Suprapubic skin (tissue), 3 donors: Measurements from ENCODE around the gene YKT6.

ENCODE experiments used
- EP300 ChIP-seq: sonication (generic); formaldehyde crosslinking; IDR thresholded peaks from one replicate; pipeline ENCODE4 v1.6.1; 2017; ENCODE audit warnings: antibody characterized with exemption
- POLR2A ChIP-seq, 2 donors: fragments of 450-650 bp; IDR thresholded peaks; one replicate each; pipeline ENCODE4 v1.6.1; 2017; ENCODE audit warnings: antibody characterized with exemption in 2 of 2, mild to moderate bottlenecking in 2 of 2, moderate library complexity in 2 of 2
- TF ChIP-seq, protein P1 (sequence below), 2 donors: fragments of 200-600 bp in 1 of 2; fragments of 450-650 bp in 1 of 2; sonication (generic) in 1 of 2; IDR thresholded peaks; one replicate each; pipeline ENCODE4 v1.5.1; 2016 to 2019; ENCODE audit warnings: antibody characterized with exemption in 2 of 2, mild to moderate bottlenecking in 1 of 2, moderate library complexity in 1 of 2

DNA sequence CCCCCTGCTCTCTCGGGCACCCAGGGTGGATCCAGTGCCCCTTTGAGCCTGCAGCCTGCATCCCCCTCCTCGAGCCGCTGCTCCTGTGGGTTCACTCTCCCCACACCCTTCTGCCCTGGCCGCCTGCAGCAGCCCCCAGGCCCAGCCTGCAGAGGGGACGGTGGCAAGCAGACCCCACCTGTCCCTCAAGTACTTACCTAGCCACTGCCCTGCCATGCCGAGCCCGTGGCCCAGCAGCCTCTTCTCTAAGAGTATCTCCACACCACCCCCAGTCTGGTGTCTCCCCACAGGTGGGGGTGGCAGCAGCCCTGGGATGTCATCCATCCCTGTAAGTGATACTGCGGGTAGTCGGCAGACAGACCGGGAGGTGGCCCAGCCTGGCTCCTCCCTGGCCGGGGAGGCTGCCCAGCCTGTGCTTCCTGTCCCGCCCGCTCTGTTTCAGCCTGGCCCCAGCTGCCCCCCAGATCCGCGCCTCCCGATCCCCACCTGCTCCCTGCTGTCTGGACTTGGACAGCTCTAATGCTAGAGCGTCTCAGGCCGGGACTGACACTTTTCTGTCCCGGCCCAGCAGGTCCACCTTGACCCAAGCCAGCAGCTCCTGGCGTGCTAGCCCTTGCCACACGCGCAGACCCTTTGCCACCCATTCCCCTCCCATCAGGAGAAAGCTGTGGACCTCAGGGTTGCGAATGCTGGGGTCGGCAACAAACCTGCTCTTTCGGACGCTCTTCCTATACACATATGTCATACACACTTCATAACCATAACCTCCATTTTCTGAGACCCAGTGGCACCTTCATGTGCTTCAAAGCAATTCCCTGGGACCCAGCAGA is 25.0 kb downstream of the YKT6 start:
- TF ChIP-seq, protein P1, sequence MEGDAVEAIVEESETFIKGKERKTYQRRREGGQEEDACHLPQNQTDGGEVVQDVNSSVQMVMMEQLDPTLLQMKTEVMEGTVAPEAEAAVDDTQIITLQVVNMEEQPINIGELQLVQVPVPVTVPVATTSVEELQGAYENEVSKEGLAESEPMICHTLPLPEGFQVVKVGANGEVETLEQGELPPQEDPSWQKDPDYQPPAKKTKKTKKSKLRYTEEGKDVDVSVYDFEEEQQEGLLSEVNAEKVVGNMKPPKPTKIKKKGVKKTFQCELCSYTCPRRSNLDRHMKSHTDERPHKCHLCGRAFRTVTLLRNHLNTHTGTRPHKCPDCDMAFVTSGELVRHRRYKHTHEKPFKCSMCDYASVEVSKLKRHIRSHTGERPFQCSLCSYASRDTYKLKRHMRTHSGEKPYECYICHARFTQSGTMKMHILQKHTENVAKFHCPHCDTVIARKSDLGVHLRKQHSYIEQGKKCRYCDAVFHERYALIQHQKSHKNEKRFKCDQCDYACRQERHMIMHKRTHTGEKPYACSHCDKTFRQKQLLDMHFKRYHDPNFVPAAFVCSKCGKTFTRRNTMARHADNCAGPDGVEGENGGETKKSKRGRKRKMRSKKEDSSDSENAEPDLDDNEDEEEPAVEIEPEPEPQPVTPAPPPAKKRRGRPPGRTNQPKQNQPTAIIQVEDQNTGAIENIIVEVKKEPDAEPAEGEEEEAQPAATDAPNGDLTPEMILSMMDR (IDR thresholded peaks at IDR 0.05), result no peak
- TF ChIP-seq POLR2A (IDR thresholded peaks at IDR 0.05) (no peak), EP300 (no peak)
